Adrenal gland (tissue), 5 donors: Measurements from ENCODE around the gene NOX4.

Experiments used
- POLR2A ChIP-seq, 2 donors: fragments of 450-650 bp; IDR thresholded peaks; one replicate each; pipeline ENCODE4 v1.6.1; 2017; ENCODE audit warnings: antibody characterized with exemption in 2 of 2, mild to moderate bottlenecking in 2 of 2, moderate library complexity in 1 of 2
- TF ChIP-seq, protein P1 (sequence below), 6 experiments: fragments of 450-650 bp in 4 of 6; fragments of 200-600 bp in 2 of 6; sonication (generic) in 1 of 6; IDR thresholded peaks; 1 replicate in 5 of 6; 2 replicates in 1 of 6; pipeline versions ENCODE4 v1.5.1 to v1.8.0; 2016 to 2021; ENCODE audit warnings: antibody characterized with exemption in 6 of 6, mild to moderate bottlenecking in 2 of 6, moderate library complexity in 1 of 6
- donor health status: DM: no; HTN: no; CAD: no.

- TF ChIP-seq, protein P1, sequence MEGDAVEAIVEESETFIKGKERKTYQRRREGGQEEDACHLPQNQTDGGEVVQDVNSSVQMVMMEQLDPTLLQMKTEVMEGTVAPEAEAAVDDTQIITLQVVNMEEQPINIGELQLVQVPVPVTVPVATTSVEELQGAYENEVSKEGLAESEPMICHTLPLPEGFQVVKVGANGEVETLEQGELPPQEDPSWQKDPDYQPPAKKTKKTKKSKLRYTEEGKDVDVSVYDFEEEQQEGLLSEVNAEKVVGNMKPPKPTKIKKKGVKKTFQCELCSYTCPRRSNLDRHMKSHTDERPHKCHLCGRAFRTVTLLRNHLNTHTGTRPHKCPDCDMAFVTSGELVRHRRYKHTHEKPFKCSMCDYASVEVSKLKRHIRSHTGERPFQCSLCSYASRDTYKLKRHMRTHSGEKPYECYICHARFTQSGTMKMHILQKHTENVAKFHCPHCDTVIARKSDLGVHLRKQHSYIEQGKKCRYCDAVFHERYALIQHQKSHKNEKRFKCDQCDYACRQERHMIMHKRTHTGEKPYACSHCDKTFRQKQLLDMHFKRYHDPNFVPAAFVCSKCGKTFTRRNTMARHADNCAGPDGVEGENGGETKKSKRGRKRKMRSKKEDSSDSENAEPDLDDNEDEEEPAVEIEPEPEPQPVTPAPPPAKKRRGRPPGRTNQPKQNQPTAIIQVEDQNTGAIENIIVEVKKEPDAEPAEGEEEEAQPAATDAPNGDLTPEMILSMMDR (IDR thresholded peaks at IDR 0.05) = no peak
- no peak for TF ChIP-seq POLR2A (IDR thresholded peaks at IDR 0.05)
Measured at GRCh38 chr11:89279176-89279575, 212.0 kb downstream of the NOX4 start.
